Common myeloid progenitor, CD34-positive (primary cell): ENCODE results near the gene KMT5C.

Source experiments
- CTCF ChIA-PET: fragments of 350-600 bp; sonication (Branson Sonifier 250); formaldehyde crosslinking; loops from one replicate; lab custom pipeline; 2021; ENCODE audit warnings: antibody characterized with exemption; lab: Charles Lee
- POLR2A ChIA-PET: fragments of 350-600 bp; sonication (Branson Sonifier 250); formaldehyde crosslinking; loops from one replicate; lab custom pipeline; 2021; ENCODE audit warnings: antibody characterized with exemption; lab: Charles Lee
- DNase-seq, 3 donors: peaks; one replicate each; pipeline versions ENCODE4 v3.0.0 to v3.0.0-alpha.2; 2013
- H3K27ac ChIP-seq, 2 experiments: 1 replicate in 1 of 2; 2 replicates in 1 of 2; pipeline ENCODE4 v1.7.0; 2013; ENCODE audit warnings: inconsistent platforms in 2 of 2, low read length in 2 of 2, mild to moderate bottlenecking in 2 of 2, low read depth in 1 of 2, moderate library complexity in 1 of 2; ENCODE audit not compliant: severe bottlenecking in 2 of 2, insufficient read depth in 1 of 2, poor library complexity in 1 of 2
- H3K27me3 ChIP-seq, 5 experiments: replicated peaks in 2 of 5; 1 replicate in 3 of 5; 2 replicates in 2 of 5; pipeline versions ENCODE4 v1.6.1 to v1.7.0; 2013; ENCODE audit warnings: low read length in 4 of 5, mild to moderate bottlenecking in 2 of 5, moderate library complexity in 2 of 5, inconsistent platforms in 1 of 5; ENCODE audit not compliant: insufficient read depth in 5 of 5, control insufficient read depth in 4 of 5
- H3K36me3 ChIP-seq, 4 experiments: 1 replicate in 2 of 4; 2 replicates in 2 of 4; pipeline versions ENCODE4 v1.6.1 to v1.7.0; 2013; ENCODE audit warnings: low read length in 3 of 4, control low read depth in 1 of 4, mild to moderate bottlenecking in 1 of 4; ENCODE audit not compliant: control insufficient read depth in 4 of 4, insufficient read depth in 4 of 4
- H3K4me1 ChIP-seq, 4 experiments: 1 replicate in 3 of 4; 2 replicates in 1 of 4; pipeline versions ENCODE4 v1.6.1 to v1.7.1; 2013; ENCODE audit warnings: low read length in 3 of 4, mild to moderate bottlenecking in 3 of 4, control low read depth in 1 of 4, inconsistent platforms in 1 of 4, moderate library complexity in 1 of 4; ENCODE audit not compliant: control insufficient read depth in 4 of 4, insufficient read depth in 4 of 4; ENCODE audit errors: control extremely low read depth in 1 of 4
- H3K4me3 ChIP-seq, 7 experiments: 1 replicate in 4 of 7; 2 replicates in 3 of 7; pipeline versions ENCODE4 v1.5.1 to v1.7.0; 2013; ENCODE audit warnings: mild to moderate bottlenecking in 7 of 7, low read length in 6 of 7, moderate library complexity in 6 of 7, inconsistent platforms in 2 of 7, low read depth in 2 of 7, control low read depth in 1 of 7; ENCODE audit not compliant: insufficient read depth in 4 of 7, control insufficient read depth in 1 of 7; ENCODE audit errors: extremely low read depth in 1 of 7
- H3K9me3 ChIP-seq, 5 experiments: 1 replicate in 4 of 5; 2 replicates in 1 of 5; pipeline versions ENCODE4 v1.6.1 to v1.7.1; 2013; ENCODE audit warnings: low read length in 4 of 5, mild to moderate bottlenecking in 2 of 5, inconsistent platforms in 1 of 5, low read depth in 1 of 5, moderate library complexity in 1 of 5; ENCODE audit not compliant: control insufficient read depth in 4 of 5, insufficient read depth in 2 of 5; ENCODE audit errors: control extremely low read depth in 1 of 5
- WGBS: methylation state at CpG from one replicate; pipeline ENCODE4 v1.1.5; 2013; ENCODE audit not compliant: insufficient coverage; 5-methylcytosine and 5-hydroxymethylcytosine counted together

Gene KMT5C

DNA sequence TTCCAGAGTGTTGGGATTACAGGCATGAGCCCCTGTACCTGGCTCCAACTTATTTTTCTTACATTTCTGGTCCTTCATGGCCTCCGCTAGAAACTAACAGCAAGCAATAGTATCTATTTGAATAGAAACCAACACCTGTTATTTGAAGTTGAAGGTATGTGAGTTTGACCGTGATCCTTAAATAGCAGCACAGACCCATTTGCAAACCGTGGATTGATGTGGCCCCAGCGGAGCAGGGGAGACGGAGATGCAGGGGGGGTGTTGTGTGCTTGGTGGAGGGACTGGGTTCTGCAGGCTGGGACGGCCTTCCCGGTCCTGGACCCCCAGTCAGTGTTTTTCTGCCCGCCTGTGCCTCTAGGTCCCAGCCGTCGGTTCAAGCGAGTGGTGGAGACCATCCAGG is 31.4 kb upstream of the KMT5C start:
- peaks cover 0 to 3% (median 0%) of the 10 kb centered on the region in 4 experiments for H3K4me1 ChIP-seq
- ChIA-PET POLR2A (no interaction called here), CTCF (no interaction called here)
- H3K27ac ChIP-seq, result no peak overlapping the region
- H3K27me3 ChIP-seq, result no peaks in the 10 kb centered on the region
- H3K9me3 ChIP-seq, result no peaks in the 10 kb centered on the region
- DNase-seq, result no peak
- H3K36me3 ChIP-seq, result peaks cover 0 to 28% (median 8%) of the 10 kb centered on the region in 4 experiments
- WGBS, result 90% methylated on average over 3 of the region's 11 CpGs
- H3K4me3 ChIP-seq, result no peak overlapping the region

DNA sequence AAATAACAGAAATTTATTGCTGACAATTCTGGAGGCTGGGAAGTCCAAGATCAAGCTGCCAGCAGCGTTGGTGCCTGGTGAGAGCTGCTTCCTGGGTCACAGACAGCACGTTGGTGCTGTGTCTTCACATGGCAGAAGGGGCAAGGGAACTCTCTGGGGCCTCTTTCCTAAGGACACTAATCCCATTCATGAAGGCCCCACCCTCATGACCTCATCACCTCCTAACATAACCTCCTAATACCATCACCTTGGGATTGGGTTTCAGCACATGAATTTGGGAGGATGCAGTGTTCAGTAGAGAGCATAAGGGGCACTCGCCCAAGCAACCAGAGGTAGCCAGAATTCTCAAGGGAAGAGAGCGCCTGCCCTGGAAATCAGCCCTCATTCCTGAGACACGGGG is 30.2 kb upstream of the KMT5C start:
- H3K27ac ChIP-seq, result no peak overlapping the region
- H3K9me3 ChIP-seq, result no peaks in the 10 kb centered on the region
- POLR2A ChIA-PET, result no interaction called here
- H3K36me3 ChIP-seq, result peaks cover 0 to 28% (median 8%) of the 10 kb centered on the region in 4 experiments
- H3K27me3 ChIP-seq, result no peaks in the 10 kb centered on the region
- no peak for DNase-seq
- CTCF ChIA-PET, result interaction anchor here (0.8 to 1.3 kb wide), 4 partner anchors 8 to 16 kb away, joined by 3 read pairs; partner anchors contain the start of gene TMEM150B
- 95% methylated on average over 5 of the region's 5 CpGs for WGBS
- H3K4me1 ChIP-seq, result peaks cover 0 to 3% (median 0%) of the 10 kb centered on the region in 4 experiments
- H3K4me3 ChIP-seq, result no peak overlapping the region

DNA sequence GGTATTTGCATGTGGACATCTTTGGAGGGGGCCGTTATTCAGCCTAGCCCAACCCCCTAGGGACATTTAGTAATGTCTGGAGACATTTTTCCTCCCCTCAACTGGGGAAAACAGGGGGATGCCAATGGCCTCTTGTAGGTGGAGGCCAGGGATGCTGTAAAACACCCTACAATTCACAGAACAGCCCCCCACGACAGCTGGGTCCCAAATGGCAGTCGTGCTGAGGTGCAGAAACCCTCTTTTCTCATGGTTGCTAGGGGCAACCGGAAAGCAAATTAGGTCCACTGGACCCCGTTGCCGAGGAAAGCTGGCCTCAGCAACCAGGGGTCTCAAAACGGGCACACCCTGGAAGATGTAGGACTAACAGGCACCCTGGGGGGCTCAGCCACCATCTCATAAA is 29.2 kb upstream of the KMT5C start:
- peaks cover 0 to 30% (median 8%) of the 10 kb centered on the region in 4 experiments for H3K36me3 ChIP-seq

DNA sequence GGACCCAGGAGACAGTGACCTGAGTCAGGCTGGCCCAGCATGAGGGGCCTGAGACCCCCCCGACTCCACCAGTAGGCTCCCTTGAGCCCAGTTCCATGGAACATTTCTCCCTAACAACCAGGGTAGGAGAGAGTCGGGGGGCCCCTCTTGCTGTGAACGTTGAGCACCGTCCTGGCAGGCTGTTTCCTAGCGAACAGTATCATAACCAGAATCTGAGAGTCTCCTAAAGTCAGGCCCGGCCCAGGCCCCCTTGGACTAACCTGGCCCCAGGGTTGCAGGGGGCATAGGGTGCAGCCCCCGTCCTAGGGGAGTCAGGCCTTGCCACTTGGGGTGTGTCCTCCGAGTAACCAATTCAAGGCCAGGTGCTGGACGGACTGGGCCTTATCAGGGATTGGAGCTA is 28.3 kb upstream of the KMT5C start:
- H3K4me3 ChIP-seq, result no peak overlapping the region
- peaks cover 0 to 32% (median 9%) of the 10 kb centered on the region in 4 experiments for H3K36me3 ChIP-seq
- no peaks in the 10 kb centered on the region for H3K27me3 ChIP-seq
- POLR2A ChIA-PET, result no interaction called here
- 96% methylated on average over 9 of the region's 9 CpGs for WGBS
- CTCF ChIA-PET, result interaction anchor here (0.6 to 1.9 kb wide), 2 partner anchors 10 to 27 kb away, joined by 3 to 7 read pairs; no protein-coding TSS in a partner anchor
- no peak for DNase-seq
- no peaks in the 10 kb centered on the region for H3K4me1 ChIP-seq
- H3K9me3 ChIP-seq, result peaks cover 0 to 2% (median 0%) of the 10 kb centered on the region in 5 experiments
- H3K27ac ChIP-seq, result no peak overlapping the region

More for the DNA sequence above, 29.2 kb upstream of the KMT5C start:
- no peak for DNase-seq
- Histone ChIP-seq H3K27ac (no peak overlapping the region), H3K4me1 (peaks cover 0 to 3% (median 0%) of the 10 kb centered on the region in 4 experiments), H3K27me3 (no peaks in the 10 kb centered on the region), H3K9me3 (no peaks in the 10 kb centered on the region), H3K4me3 (no peak overlapping the region)
- ChIA-PET CTCF (interaction anchor here (1.3 to 1.9 kb wide), 2 partner anchors 9 to 11 kb away, joined by 3 to 7 read pairs; no protein-coding TSS in a partner anchor), POLR2A (no interaction called here)
- WGBS, result 98% methylated on average over 6 of the region's 7 CpGs

DNA sequence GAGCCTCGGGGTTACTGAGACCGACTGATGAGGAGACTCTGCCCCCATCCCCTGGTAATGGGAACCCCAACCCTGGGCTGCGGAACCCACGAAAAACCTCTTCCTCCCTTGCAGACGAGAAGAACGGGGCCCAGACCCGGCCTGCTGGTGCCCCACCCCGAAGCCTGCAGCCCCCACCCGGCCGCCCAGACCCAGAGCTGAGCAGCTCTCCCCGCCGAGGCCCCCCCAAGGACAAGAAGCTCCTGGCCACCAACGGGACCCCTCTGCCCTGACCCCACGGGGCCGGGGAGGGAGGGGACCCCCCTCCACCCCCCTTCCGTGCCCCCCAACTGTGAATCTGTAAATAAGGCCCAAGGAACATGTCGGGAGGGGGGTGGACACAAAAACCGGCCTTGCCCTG is 27.9 kb upstream of the KMT5C start:
- Histone ChIP-seq H3K9me3 (peaks cover 0 to 2% (median 0%) of the 10 kb centered on the region in 5 experiments), H3K4me1 (no peaks in the 10 kb centered on the region), H3K4me3 (no peak overlapping the region), H3K27me3 (no peaks in the 10 kb centered on the region), H3K36me3 (peaks cover 0 to 32% (median 10%) of the 10 kb centered on the region in 4 experiments), H3K27ac (no peak overlapping the region)
- 88% methylated on average over 10 of the region's 18 CpGs for WGBS
- ChIA-PET CTCF (interaction anchor here (0.6 to 1.9 kb wide), 2 partner anchors 10 to 27 kb away, joined by 3 to 7 read pairs; no protein-coding TSS in a partner anchor), POLR2A (no interaction called here)
- DNase-seq, result no peak

DNA sequence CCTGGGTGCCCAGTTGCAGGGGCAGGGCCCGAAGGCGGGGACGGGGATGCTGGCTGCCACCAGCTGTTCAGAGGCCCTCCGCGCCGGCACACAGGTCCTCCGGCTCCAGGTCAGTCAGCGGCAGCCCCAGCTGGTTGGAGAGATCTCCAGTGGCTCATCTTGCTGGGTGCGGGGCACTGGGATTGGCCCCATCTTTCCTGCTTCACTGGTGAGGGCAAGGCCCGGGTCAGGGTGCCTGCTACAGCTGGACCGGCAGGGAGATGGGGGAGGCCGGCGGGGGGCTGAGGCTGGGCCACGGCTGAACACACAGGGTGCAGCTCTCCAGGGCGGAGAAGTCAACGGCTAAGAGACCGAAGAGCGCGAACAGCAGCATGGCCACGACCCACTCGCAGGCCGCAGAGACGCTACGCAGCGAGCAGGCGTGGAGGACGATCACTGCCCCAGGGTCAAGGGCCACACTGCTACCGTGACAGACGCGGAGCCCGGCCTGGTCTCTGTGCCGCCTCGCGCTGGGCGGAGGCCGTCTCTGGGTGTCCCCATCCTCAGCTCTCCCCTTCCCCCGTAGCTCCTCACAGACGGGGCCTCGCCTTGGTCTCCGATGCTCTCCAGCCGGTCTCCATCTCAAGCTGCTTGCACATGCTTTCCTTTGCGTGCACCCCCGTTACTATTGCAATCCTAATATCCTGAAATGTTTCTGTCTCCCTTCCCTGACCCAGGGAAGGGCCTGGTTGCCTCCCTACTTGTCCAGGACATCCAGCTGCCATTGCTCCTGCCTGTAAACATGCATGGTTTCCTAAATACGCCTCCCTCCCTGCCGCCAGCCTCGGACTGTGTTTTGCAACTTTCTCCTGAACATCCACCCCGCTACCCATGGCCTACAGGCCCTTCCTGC is 26.8 kb upstream of the KMT5C start:
- no peak overlapping the region for H3K27ac ChIP-seq
- DNase-seq, result no peak
- H3K36me3 ChIP-seq, result peaks cover 0 to 34% (median 10%) of the 10 kb centered on the region in 4 experiments
- H3K27me3 ChIP-seq, result no peaks in the 10 kb centered on the region
- ChIA-PET POLR2A (interaction anchor here (1.0 kb wide), 1 partner anchor 11 kb away, joined by 4 read pairs; no protein-coding TSS in a partner anchor), CTCF (interaction anchor here (1.0 to 1.2 kb wide), 2 partner anchors 11 to 105 kb away, joined by 3 read pairs; no protein-coding TSS in a partner anchor)
- H3K4me3 ChIP-seq, result no peak overlapping the region
- peaks cover 0 to 2% (median 0%) of the 10 kb centered on the region in 5 experiments for H3K9me3 ChIP-seq
- H3K4me1 ChIP-seq, result no peaks in the 10 kb centered on the region
- WGBS, result 97% methylated on average over 46 of the region's 47 CpGs
